ENCODE measurements around the gene LDAH. TPM values are rescaled to one million over a fixed set of nuclear protein-coding genes. Genes with fewer than 3 reads are reported as not detected.

The LDAH gene
- 1 to 10 TPM; 3.5 to 6.0 TPM for total RNA-seq

GRCh38 chr2:20822535-20823490 lies at the start of gene LDAH:
Gene LDAH (minus strand): TSS chr2:20823101. CDS start chr2:20801463, 21,638 bp downstream.
- Histone ChIP-seq H3K4me1 (peaks cover 0 to 8% of the 10 kb centered on the region in 2 donors), H3K36me3 (no peaks in the 10 kb centered on the region), H3K27ac (peak within 1 kb of the TSS; percentile 90), H3K27me3 (no peaks in the 10 kb centered on the region), H3K4me3 (peak within 1 kb of the TSS; percentile 70 to 75), H3K9me3 (no peaks in the 10 kb centered on the region)
- DNase-seq (ENCODE audit: low spot score) = peak; percentile 90
- TF ChIP-seq CTCF (IDR thresholded peaks at IDR 0.05) = no peak

- TF ChIP-seq CTCF (IDR thresholded peaks at IDR 0.05) = no peak
- Histone ChIP-seq H3K9me3 (peaks cover 0 to 5% of the 10 kb centered on the region in 2 donors), H3K4me1 (no peaks in the 10 kb centered on the region), H3K27me3 (no peaks in the 10 kb centered on the region), H3K27ac (no peak overlapping the region), H3K36me3 (no peaks in the 10 kb centered on the region), H3K4me3 (no peak overlapping the region)
- DNase-seq (ENCODE audit: low spot score) = no peak
These were observed 45.5 kb upstream of the LDAH start for GRCh38 chr2:20868377-20868776.

GRCh38 chr2:20862850-20863249 lies 39.9 kb upstream of the LDAH start:
- H3K36me3 ChIP-seq = no peaks in the 10 kb centered on the region
- no peaks in the 10 kb centered on the region for H3K27me3 ChIP-seq
- no peak for DNase-seq (ENCODE audit: low spot score)
- H3K9me3 ChIP-seq = peaks cover 0 to 5% of the 10 kb centered on the region in 2 donors
- H3K4me1 ChIP-seq = no peaks in the 10 kb centered on the region
- TF ChIP-seq CTCF (IDR thresholded peaks at IDR 0.05) = no peak
- H3K4me3 ChIP-seq = no peak overlapping the region
- no peak overlapping the region for H3K27ac ChIP-seq

- no peak for TF ChIP-seq CTCF (IDR thresholded peaks at IDR 0.05)
- DNase-seq (ENCODE audit: low spot score) = no peak
- H3K36me3 ChIP-seq = no peaks in the 10 kb centered on the region
- no peak overlapping the region for H3K27ac ChIP-seq
- no peaks in the 10 kb centered on the region for H3K4me1 ChIP-seq
- no peaks in the 10 kb centered on the region for H3K27me3 ChIP-seq
- no peak overlapping the region for H3K4me3 ChIP-seq
- H3K9me3 ChIP-seq = no peaks in the 10 kb centered on the region
These were observed 32.6 kb upstream of the LDAH start for GRCh38 chr2:20855456-20855855.

GRCh38 chr2:20852670-20853069 lies 29.8 kb upstream of the LDAH start:
- no peaks in the 10 kb centered on the region for H3K4me1 ChIP-seq
- H3K4me3 ChIP-seq = no peak overlapping the region
- no peaks in the 10 kb centered on the region for H3K27me3 ChIP-seq
- no peaks in the 10 kb centered on the region for H3K9me3 ChIP-seq
- H3K27ac ChIP-seq = no peak overlapping the region
- TF ChIP-seq CTCF (IDR thresholded peaks at IDR 0.05) = no peak
- no peak for DNase-seq (ENCODE audit: low spot score)
- no peaks in the 10 kb centered on the region for H3K36me3 ChIP-seq
